GM18867 (cell line): ENCODE measurements around the gene PRKCQ.
A peak's percentile ranks its signal among the peaks of the same experiment; 100 is the strongest.
"Not testable (repeated sequence)": the region's sequence is repeated elsewhere in the genome, so short reads cannot be mapped to it uniquely, and the experiment has no call there.

ENCODE experiments used
- ATAC-seq: cut with Tn5 transposase; IDR thresholded peaks from one replicate; pipeline ENCODE4 v1.9.1; 2021; ENCODE audit warnings: mild to moderate bottlenecking, moderate library complexity; ENCODE audit not compliant: unreplicated experiment

PRKCQ gene

GRCh38 chr10:6597478-6597877, 17.4 kb upstream of the PRKCQ start:
- ATAC-seq: no peak

- ATAC-seq: no peak
Measured at GRCh38 chr10:6595499-6595898, 15.4 kb upstream of the PRKCQ start.

- no peak for ATAC-seq
Measured at GRCh38 chr10:6593241-6593671, 13.2 kb upstream of the PRKCQ start.

- no peak for ATAC-seq
Measured at GRCh38 chr10:6592080-6592479, 12.0 kb upstream of the PRKCQ start.

GRCh38 chr10:6591668-6592067, 11.6 kb upstream of the PRKCQ start:
- no peak for ATAC-seq

GRCh38 chr10:6590100-6590499, 10.0 kb upstream of the PRKCQ start:
- no peak for ATAC-seq

- no peak for ATAC-seq
Measured at GRCh38 chr10:6589287-6590094, 9.4 kb upstream of the PRKCQ start.

GRCh38 chr10:6588845-6589244, 8.8 kb upstream of the PRKCQ start:
- ATAC-seq: no peak

GRCh38 chr10:6588082-6588481, 8.0 kb upstream of the PRKCQ start:
- no peak for ATAC-seq

- no peak for ATAC-seq
Measured at GRCh38 chr10:6586501-6586900, 6.4 kb upstream of the PRKCQ start.

GRCh38 chr10:6583447-6583846, 3.4 kb upstream of the PRKCQ start:
- no peak for ATAC-seq

- ATAC-seq: not testable (repeated sequence)
Measured at GRCh38 chr10:6582913-6583312, 2.8 kb upstream of the PRKCQ start.

- no peak for ATAC-seq
Measured at GRCh38 chr10:6582298-6582697, 2.2 kb upstream of the PRKCQ start.

GRCh38 chr10:6581778-6582228, 1.7 kb upstream of the PRKCQ start:
- no peak for ATAC-seq

- not testable (repeated sequence) for ATAC-seq
Measured at GRCh38 chr10:6581223-6581622, 1.1 kb upstream of the PRKCQ start.

- peak; percentile 94 for ATAC-seq
Measured at GRCh38 chr10:6580279-6581029, 378 bp upstream of the PRKCQ start.

- no peak for ATAC-seq
Measured at GRCh38 chr10:6579183-6579903, 733 bp downstream of the PRKCQ start.

GRCh38 chr10:6578795-6579182, 1.3 kb downstream of the PRKCQ start:
- ATAC-seq: no peak

- ATAC-seq: no peak
Measured at GRCh38 chr10:6578251-6578771, 1.8 kb downstream of the PRKCQ start.

GRCh38 chr10:6576326-6576725, 3.8 kb downstream of the PRKCQ start:
- no peak for ATAC-seq

GRCh38 chr10:6574664-6575176, 5.4 kb downstream of the PRKCQ start:
- ATAC-seq: no peak
